HG03196 (cell line): Measurements from ENCODE around the gene CASKIN1.
"Not testable (repeated sequence)": the region's sequence is repeated elsewhere in the genome, so short reads cannot be mapped to it uniquely, and the experiment has no call there.

Experiments
- ATAC-seq: cut with Tn5 transposase; IDR thresholded peaks from one replicate; pipeline ENCODE4 v1.9.1; 2021; ENCODE audit not compliant: unreplicated experiment

CASKIN1 gene

GRCh38 chr16:2210009-2210332 lies 13.6 kb upstream of the CASKIN1 start:
- no peak for ATAC-seq

GRCh38 chr16:2209258-2210008 lies 13.0 kb upstream of the CASKIN1 start:
- ATAC-seq = no peak

GRCh38 chr16:2208772-2209171 lies 12.4 kb upstream of the CASKIN1 start:
- ATAC-seq = no peak

GRCh38 chr16:2208308-2208707 lies 11.9 kb upstream of the CASKIN1 start:
- no peak for ATAC-seq

- ATAC-seq = no peak
Observed at GRCh38 chr16:2207872-2208271, 11.5 kb upstream of the CASKIN1 start.

GRCh38 chr16:2206780-2207433 lies 10.5 kb upstream of the CASKIN1 start:
- no peak for ATAC-seq

GRCh38 chr16:2206420-2206779 lies 10.0 kb upstream of the CASKIN1 start:
- ATAC-seq = no peak

- peak; percentile 17 for ATAC-seq
Observed at GRCh38 chr16:2205967-2206313, 9.5 kb upstream of the CASKIN1 start.

GRCh38 chr16:2205104-2205966 lies 8.9 kb upstream of the CASKIN1 start, which contains the start of gene MLST8:
Gene MLST8 (plus strand): TSS chr16:2205454. CDS start chr16:2206086, 632 bp downstream.
- peak; percentile 63 for ATAC-seq

- ATAC-seq = no peak
Observed at GRCh38 chr16:2204416-2205103, 8.2 kb upstream of the CASKIN1 start.

- not testable (repeated sequence) for ATAC-seq
Observed at GRCh38 chr16:2203119-2203688, 6.8 kb upstream of the CASKIN1 start.

GRCh38 chr16:2200313-2200712 lies 3.9 kb upstream of the CASKIN1 start:
- ATAC-seq = no peak

GRCh38 chr16:2199621-2200139 lies 3.3 kb upstream of the CASKIN1 start:
- no peak for ATAC-seq

- ATAC-seq = no peak
Observed at GRCh38 chr16:2199095-2199494, 2.7 kb upstream of the CASKIN1 start.

GRCh38 chr16:2198283-2198682 lies 1.9 kb upstream of the CASKIN1 start:
- no peak for ATAC-seq

- no peak for ATAC-seq
Observed at GRCh38 chr16:2197765-2198164, 1.4 kb upstream of the CASKIN1 start.

GRCh38 chr16:2196981-2197511 lies 641 bp upstream of the CASKIN1 start:
- ATAC-seq = no peak

- no peak for ATAC-seq
Observed at GRCh38 chr16:2195322-2196161, 863 bp downstream of the CASKIN1 start.

GRCh38 chr16:2194852-2195321 lies 1.5 kb downstream of the CASKIN1 start:
- no peak for ATAC-seq
